ENCODE results near the gene ORAI1.
A peak's percentile ranks its signal among the peaks of the same experiment; 100 is the strongest.
"Not testable (repeated sequence)": the region's sequence is repeated elsewhere in the genome, so short reads cannot be mapped to it uniquely, and the experiment has no call there.

ORAI1 gene

GRCh38 chr12:121608301-121608700 is 18.0 kb upstream of the ORAI1 start:
- no peak for DNase-seq

DNA sequence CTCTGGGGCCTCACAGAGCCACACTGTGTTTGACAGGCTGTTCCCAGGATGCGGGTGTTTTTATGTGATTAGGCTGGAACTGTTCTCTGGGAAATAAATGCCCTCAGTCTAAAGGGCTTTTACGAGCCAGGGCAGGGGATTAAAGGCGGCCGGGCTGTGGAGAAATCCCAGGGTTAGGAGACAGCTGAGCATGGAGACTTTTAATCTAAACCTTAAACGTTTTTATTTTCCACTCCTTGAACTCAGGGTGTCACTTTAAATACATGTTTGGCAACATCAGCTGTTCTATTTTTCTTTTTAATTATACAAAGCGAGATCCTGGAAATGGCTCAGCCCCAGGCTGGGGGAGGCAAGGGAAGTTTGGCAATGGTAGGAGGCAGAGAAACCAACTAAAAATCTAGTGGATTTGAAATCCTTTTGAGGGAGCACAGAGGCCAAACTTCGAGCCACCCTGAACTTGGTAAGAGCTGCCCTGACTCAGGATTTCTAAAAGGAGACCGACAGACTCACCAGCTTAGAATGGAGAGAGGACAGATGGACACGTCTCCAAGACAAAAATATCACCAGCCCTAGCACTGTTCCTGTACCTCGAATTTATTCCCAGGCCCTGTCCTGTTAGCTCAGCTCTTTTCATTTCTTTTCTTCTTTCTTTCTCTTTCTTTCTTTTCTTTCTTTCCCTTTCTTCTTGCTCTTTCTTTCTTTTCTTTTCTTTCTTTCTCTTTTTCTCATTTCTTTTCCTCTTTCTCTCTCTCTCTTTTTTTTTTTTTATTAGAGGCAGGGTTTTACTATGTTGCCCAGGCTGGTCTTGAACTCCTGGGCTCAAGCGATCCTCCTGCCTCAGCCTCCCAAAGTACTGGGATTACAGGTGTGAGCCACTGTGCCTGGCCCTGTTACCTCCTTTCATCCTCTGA is 15.8 kb upstream of the ORAI1 start:
- peak; percentile 36 for DNase-seq

GRCh38 chr12:121611306-121611705 is 15.0 kb upstream of the ORAI1 start:
- no peak for DNase-seq

DNA sequence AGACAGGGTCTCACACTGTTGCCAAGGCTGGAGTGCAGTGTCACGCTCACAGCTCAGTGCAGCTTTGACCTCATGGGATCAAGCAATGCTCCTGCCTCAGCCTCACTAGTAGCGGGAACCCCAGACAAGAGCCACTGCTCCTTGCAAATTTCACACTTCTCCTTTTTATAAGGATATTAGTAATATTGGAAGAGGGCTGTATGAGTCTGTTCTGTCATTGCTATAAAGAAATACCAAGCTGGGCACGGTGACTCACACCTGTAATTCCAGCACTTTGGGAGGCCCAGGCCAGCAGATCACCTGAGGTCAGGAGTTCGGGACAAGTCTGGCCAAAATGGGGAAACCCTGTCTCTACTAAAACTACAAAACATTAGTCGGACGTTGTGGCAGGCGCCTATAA is 12.9 kb upstream of the ORAI1 start:
- DNase-seq = no peak

DNA sequence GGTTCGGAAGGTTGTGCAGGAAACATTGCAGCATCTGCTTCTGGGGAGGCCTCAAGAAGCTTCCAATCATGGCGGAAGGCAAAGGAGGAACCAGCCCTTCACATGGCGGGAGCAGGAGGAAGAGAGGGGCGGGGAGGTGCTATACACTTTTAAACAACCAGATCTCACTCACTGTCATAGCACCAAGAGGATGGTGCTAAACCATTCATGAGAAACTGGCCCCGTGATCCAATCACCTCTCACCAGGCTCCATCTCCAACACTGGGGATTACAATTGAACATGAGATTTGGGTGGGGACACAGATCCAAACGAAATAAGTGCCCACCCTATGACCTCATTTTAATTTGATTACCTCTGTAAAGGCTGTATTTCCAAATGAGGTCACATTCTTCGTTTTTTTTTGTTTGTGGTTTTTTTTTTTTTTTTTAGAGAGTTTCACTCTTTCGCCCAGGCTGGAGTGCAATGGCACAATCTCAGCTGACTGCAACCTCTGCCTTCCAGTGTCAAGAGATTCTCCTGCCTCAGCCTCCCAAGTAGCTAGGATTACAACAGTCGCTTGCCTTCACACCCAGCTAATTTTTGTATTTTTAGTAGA is 11.4 kb upstream of the ORAI1 start:
- no peak for DNase-seq

- no peak for DNase-seq
These were observed 7.6 kb upstream of the ORAI1 start for GRCh38 chr12:121618659-121619233.

- no peak for DNase-seq
These were observed 5.9 kb upstream of the ORAI1 start for GRCh38 chr12:121620333-121620891.

- peak; percentile 66 for DNase-seq
These were observed 717 bp downstream of the ORAI1 start for GRCh38 chr12:121626853-121627640.

- DNase-seq = no peak
These were observed 1.7 kb downstream of the ORAI1 start for GRCh38 chr12:121628037-121628436.

DNA sequence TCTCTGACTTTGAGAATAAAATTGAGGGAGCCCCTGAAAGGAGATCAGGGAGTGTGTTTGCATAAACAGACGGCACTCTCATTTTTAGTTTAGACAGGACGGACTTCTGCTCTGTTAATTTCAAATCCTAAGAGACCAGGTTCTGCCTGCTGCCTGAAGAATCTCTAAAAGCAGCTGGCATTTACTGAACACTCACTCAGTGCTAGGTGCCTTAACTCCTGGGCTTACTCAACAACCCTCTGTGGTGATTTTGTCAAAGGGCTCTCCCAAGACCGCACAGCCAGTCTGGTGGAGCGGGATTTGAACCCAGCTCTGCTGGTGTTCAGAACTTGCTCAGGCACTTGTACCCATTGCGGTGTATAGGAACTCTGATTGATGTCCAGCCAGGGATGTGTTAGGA is 2.2 kb downstream of the ORAI1 start:
- DNase-seq = peak; percentile 19

DNA sequence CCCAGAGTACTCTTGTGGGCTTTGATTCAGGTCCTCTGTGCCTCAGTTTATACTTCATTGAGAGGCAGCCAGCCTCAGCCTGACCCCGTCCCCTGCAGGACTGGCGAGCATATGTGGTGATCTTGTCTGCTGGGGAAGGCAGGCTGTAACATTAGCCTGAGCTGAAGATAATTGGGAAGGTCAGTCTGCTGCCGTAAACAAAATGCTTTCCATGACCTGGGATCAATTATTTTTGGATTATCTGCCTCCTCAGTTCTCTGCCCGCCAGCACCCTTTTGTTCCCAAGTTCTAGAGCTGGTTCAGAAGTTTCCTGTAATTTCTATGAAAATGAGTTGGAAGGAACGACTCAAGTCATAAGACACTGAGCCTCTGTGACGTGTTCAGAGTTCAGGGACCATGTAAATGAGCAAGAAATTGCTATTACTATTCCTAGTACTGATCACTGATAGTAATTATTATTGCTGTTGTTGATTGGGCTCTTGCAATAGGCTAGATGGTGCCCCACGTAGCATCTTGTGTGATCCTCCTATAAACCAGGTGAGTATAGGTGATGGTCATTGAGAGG is 4.5 kb downstream of the ORAI1 start:
- DNase-seq = no peak

DNA sequence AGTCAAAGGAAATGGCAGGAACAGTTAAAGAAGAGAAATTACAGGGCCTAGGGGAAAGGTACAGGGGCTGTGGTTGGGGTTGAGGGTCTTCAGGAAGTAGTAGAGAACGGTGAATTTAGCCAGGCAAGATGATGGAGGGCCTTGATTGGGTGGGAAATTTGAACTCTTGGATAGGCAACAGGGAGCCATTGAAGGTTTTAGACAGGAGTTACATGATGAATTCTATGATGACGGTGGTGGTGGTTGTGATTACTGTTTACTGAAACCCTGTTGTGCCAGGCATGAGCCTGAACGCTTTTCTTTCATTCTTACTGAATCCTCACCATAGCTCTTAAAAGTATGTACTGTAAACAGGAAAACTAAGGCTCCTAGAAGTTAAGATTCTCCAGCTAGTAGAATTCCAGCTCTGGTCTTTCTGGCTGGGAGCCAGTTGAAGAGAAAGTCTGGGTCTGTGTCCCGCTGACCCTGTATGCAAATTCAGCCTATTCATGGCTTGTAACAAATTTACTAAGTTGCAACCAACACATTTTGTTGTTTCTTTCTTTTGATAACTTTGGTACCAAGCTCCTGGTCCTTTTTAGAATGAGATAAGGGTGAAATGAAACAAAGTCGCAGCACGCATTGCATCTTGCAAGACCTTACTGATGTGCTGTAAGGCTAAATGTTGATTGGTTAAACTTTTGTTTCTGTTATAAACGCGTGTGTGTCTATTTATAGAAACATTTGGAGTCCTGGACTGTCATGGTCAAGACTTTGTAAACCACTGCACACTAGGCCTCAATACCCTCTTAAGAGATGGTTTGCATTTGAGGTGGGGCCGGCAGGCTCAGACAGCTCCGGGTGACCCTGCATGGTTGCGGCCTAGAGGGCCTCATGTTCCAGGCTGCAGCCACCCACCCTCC is 6.0 kb downstream of the ORAI1 start:
- DNase-seq = no peak

- not testable (repeated sequence) for DNase-seq
These were observed 7.5 kb downstream of the ORAI1 start for GRCh38 chr12:121633833-121634196.

DNA sequence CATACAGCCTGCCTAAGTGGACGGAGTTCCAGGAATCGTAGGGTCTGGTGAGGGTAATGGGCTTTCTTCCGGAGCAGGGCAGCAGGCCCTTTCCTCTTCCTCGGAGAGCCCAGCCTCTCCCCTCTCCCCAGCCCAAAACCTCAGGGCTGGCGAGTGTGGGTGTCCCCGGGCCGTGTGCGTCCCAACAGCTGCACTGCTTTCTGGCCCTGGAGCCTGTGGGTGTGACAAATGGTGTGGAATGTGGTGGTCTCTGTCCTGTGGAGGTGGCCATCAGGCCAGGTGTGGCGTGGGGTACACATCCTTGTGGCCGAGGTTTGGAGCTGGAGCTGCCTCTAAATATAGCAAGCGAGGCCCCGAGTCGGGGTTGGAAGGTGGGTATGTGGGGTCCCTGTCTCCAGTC is 8.5 kb downstream of the ORAI1 start:
- no peak for DNase-seq

DNA sequence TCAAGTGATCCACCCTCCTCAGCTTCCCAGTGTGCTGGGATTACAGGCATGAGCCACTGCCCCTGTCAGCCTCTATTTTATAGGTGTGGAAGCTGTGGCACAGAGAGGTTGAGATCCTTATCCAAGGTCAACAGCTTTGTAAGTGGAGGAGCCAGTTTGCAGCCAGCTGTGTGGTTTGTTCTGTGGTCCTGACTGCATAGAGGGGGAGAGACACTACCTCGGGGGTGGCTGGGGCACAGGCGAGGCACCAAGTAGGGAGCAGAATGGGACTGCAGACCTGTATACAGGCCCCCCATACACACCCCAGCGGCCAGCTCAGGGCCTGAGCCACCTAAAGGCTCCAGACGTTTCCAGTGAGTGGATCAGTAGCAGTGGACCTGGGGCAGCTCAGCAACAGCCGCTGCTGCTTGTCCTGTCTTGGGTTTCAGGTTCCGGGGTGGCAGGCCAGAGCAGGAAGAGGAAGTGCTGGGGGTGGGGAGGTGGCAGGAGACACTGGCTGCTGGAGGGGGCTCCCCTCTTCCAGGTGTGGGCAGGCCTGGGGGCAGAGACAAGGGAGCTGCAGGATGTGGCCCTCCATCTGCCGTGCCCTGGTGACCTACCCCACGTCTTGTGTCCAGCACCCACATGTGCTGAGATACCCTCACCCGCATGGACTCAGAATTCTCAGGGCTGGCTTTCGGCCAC is 11.0 kb downstream of the ORAI1 start:
- DNase-seq = no peak

DNA sequence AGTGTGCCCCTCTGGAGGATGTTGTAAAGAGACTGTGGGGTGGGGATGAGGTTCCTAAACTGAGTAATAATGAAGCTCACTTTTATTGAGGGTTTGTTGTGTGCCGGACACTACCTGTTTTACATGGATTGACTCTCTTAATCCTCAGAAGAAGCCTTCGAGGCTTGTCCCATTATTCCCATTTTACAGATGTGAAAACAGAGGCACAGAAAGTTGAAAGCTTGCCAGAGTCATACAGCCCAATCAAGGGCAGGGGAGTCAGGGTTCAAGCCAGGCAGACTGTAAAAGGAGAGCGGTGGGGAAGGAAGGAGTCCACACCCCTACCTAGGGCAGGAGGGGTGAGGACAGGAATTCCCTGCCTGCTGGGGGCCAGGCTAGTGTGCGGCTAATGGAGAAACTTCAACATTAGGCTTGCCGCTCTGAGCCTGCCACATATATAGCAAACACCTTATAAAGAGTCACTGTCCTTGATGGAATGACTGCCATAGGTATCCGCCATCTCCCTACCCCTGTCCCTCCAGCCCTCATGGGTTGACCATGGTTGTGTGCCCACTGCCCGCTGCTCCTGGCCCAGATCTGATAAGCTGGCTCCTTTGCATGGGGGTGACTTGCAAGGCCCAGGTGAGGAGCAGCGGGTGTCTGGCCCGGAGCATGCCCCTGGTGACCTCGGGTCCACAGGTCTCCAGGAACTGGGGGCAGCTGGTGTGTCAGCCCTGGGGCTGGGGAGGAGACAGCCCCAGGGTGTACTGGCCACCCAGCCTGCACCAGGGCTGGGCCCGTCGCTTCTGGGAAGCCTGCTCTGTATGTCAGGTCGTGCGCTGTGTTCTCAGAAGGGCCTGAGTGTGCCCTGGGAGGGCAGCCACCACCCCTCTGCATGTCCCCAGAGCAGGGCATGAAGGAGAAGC is 12.2 kb downstream of the ORAI1 start:
- DNase-seq = no peak

DNA sequence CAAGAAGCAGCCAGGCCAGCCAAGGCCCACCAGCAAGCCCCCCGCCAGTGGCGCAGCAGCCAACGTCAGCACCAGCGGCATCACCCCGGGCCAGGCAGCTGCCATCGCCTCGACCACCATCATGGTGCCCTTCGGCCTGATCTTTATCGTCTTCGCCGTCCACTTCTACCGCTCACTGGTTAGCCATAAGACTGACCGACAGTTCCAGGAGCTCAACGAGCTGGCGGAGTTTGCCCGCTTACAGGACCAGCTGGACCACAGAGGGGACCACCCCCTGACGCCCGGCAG is 15.0 kb downstream of the ORAI1 start:
- no peak for DNase-seq

DNA sequence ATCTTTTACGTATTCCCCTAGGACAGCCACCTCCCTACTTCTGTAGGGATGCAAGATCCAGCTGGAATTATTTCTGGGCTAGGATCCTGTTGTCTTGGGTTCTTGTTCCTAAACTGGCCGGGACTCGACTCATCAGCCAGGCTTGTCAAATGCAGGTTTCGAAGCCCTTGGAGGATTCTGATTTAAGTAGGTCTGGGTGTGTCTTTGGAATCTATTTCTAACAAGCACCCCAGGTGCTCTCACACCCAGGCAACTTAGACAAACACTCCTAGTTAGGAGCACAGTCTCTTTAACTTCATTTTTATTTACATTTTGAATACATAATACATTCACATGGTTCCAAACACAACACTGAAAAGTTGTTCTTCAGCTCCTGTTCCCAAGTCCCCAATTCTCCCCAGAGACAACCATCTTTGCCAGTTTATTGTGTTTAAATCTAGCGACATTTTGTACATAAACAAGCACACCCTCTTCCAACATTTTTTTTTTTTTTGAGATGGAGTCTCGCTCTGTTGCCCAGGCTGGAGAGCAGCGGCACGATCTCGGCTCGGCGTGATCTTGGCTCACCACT is 22.2 kb downstream of the ORAI1 start:
- no peak for DNase-seq

DNA sequence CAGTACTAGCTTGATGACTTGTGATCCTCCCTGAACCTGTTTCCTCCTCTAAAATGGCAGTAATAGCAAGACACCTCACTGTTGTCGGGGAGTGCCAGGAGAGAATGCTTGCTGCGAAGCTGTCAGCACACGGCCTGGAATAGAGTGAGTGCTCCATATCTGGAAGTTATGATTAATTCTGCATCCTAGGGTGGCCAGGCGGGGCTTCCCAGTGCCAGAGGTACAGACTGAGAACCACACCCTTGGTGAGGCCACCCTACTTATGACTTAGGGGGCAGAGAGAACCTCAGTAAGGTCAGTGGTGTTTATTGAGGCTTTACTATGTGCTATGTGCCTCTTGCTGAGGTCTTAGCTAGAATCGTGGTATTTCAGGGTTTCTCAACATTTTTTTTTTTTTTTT is 23.0 kb downstream of the ORAI1 start:
- DNase-seq = no peak
